BJ (cell line): Measurements from ENCODE around the gene SOAT1. TPM values are rescaled to one million over a fixed set of nuclear protein-coding genes. Genes with fewer than 3 reads are reported as not detected.
"Not testable (repeated sequence)": the region's sequence is repeated elsewhere in the genome, so short reads cannot be mapped to it uniquely, and the experiment has no call there.

Experiments used
- CTCF ChIA-PET: fragments of 350-600 bp; formaldehyde crosslinking; extraction: SDS; loops from one replicate; lab custom pipeline; 2021; ENCODE audit warnings: antibody characterized with exemption, inconsistent platforms; lab: Yijun Ruan, JAX
- POLR2A ChIA-PET: fragments of 300-600 bp; sonication (Branson Sonifier 250); formaldehyde crosslinking; extraction: SDS; loops from one replicate; lab custom pipeline; 2021; ENCODE audit warnings: antibody characterized with exemption; lab: Charles Lee
- DNase-seq: peaks from one replicate; pipeline ENCODE4 v3.0.0-alpha.2; 2011; ENCODE audit warnings: low read depth
- H3K27me3 ChIP-seq: 2 replicates; pipeline ENCODE4 v1.6.0; 2011; ENCODE audit warnings: low read length; ENCODE audit not compliant: control insufficient read depth, insufficient read depth
- H3K36me3 ChIP-seq: 2 replicates; pipeline ENCODE4 v1.5.1; 2011; ENCODE audit warnings: low read length; ENCODE audit not compliant: control insufficient read depth, insufficient read depth
- H3K4me3 ChIP-seq: 2 replicates; pipeline ENCODE4 v1.5.1; 2011; ENCODE audit warnings: low read depth, mild to moderate bottlenecking, control low read depth, low read length
- CTCF ChIP-seq: IDR thresholded peaks from 2 replicates; pipeline ENCODE4 v1.5.1; 2011; ENCODE audit warnings: low read depth, mild to moderate bottlenecking, control low read depth, inconsistent platforms, low read length, moderate library complexity; ENCODE audit not compliant: insufficient read depth
- polyA plus RNA-seq: library from polyadenylated mRNA; depleted of rRNA; stranded (reverse); fragments of >200 nt; gene quantifications from 2 replicates; pipeline ENCODE4 v1.2.3, GENCODE V29; 2011

Gene SOAT1
- polyA plus RNA-seq, 1 experiment = 12.3 TPM

- H3K27me3 ChIP-seq = no peaks in the 10 kb centered on the region
- CTCF ChIA-PET = interaction anchor here (0.8 to 4.9 kb wide), 3 partner anchors 10 to 116 kb away, joined by 3 to 66 read pairs (median 6); partner anchors contain the start of gene AXDND1
- no peak overlapping the region for H3K4me3 ChIP-seq
- no peak for DNase-seq
- no peaks in the 10 kb centered on the region for H3K36me3 ChIP-seq
- POLR2A ChIA-PET = no interaction called here
- TF ChIP-seq CTCF = no peak
Measured at GRCh38 chr1:179253286-179253972, 40.2 kb upstream of the SOAT1 start.

- Histone ChIP-seq H3K36me3 (no peaks in the 10 kb centered on the region), H3K4me3 (no peak overlapping the region), H3K27me3 (no peaks in the 10 kb centered on the region)
- DNase-seq = no peak
- ChIA-PET POLR2A (no interaction called here), CTCF (no interaction called here)
- no peak for TF ChIP-seq CTCF
Measured at GRCh38 chr1:179262183-179262582, 31.4 kb upstream of the SOAT1 start.

GRCh38 chr1:179263121-179263520 lies 30.5 kb upstream of the SOAT1 start:
- DNase-seq = no peak
- CTCF ChIA-PET = interaction anchor here (0.6 to 1.3 kb wide), 3 partner anchors 10 to 80 kb away, joined by 3 to 5 read pairs (median 3); no protein-coding TSS in a partner anchor
- no peak overlapping the region for H3K4me3 ChIP-seq
- POLR2A ChIA-PET = no interaction called here
- no peak for TF ChIP-seq CTCF
- no peaks in the 10 kb centered on the region for H3K27me3 ChIP-seq
- H3K36me3 ChIP-seq = no peaks in the 10 kb centered on the region

GRCh38 chr1:179264507-179264906 lies 29.1 kb upstream of the SOAT1 start:
- CTCF ChIA-PET = no interaction called here
- no peak for DNase-seq
- POLR2A ChIA-PET = no interaction called here
- Histone ChIP-seq H3K36me3 (no peaks in the 10 kb centered on the region), H3K27me3 (no peaks in the 10 kb centered on the region), H3K4me3 (no peak overlapping the region)
- no peak for TF ChIP-seq CTCF

GRCh38 chr1:179269071-179269470 lies 24.5 kb upstream of the SOAT1 start:
- Histone ChIP-seq H3K27me3 (no peaks in the 10 kb centered on the region), H3K36me3 (no peaks in the 10 kb centered on the region), H3K4me3 (no peak overlapping the region)
- ChIA-PET CTCF (no interaction called here), POLR2A (no interaction called here)
- DNase-seq = no peak
- no peak for TF ChIP-seq CTCF

GRCh38 chr1:179274424-179274823 lies 19.2 kb upstream of the SOAT1 start:
- POLR2A ChIA-PET, H3K27me3 ChIP-seq, CTCF ChIA-PET, H3K36me3 ChIP-seq, H3K4me3 ChIP-seq, DNase-seq: not testable (repeated sequence)
